BE2C (cell line): ENCODE measurements around the gene SIPA1L3.

Experiments
- DNase-seq: peaks from one replicate; pipeline ENCODE4 v3.0.0-alpha.2; 2020
- H3K27me3 ChIP-seq: fragments of 250-450 bp; sonication (Bioruptor Pico); 2 replicates; pipeline ENCODE4 v1.5.1; 2020; ENCODE audit warnings: mild to moderate bottlenecking
- H3K36me3 ChIP-seq: fragments of 250-450 bp; sonication (Bioruptor Pico); 2 replicates; pipeline ENCODE4 v1.5.1; 2020; ENCODE audit warnings: mild to moderate bottlenecking
- H3K4me1 ChIP-seq: fragments of 250-450 bp; sonication (Bioruptor Pico); 2 replicates; pipeline ENCODE4 v1.5.1; 2020
- H3K4me3 ChIP-seq: 2 replicates; pipeline ENCODE4 v1.5.1; 2011; ENCODE audit warnings: low read depth, low read length
- H3K9me3 ChIP-seq: fragments of 250-450 bp; sonication (Bioruptor Pico); 2 replicates; pipeline ENCODE4 v1.5.1; 2020
- TF ChIP-seq, protein P1 (sequence below): IDR thresholded peaks from 2 replicates; pipeline ENCODE4 v1.5.1; 2012; ENCODE audit warnings: mild to moderate bottlenecking, low read depth, low read length

SIPA1L3 gene

DNA sequence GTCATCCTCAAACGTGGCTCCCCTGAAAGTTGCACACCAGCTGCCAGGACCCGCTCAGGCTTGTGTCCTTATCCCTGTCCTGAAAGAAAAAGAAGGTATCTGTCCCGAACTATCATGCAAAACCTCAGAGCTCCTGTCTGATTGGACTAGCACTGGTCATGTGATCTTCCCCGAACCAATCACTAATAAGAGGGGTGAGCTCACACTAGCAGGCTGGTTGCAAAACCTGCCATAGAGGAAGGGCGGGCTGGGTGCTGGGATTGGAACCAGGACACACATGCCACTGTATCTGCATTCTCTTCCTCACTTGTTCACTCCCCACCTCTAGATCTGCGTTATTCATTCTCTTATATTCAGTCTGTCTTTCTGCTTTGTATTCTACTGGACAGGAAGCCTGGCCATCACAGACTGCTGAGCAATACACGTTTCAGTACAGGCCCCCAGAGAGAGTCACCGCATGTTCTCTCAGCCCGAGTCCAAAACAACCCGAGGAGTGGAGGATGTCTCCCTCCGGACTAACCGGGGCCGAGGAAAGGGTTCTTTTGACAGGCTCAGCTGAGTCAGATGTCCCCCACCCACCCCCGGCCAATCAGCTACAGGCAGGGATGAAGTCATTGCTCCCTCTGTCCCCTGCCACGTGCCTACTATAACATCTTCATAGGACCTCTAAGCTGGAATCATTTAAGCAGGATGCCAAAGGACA, 97.7 kb downstream of the SIPA1L3 start:
- Histone ChIP-seq H3K36me3 (peaks cover 3% of the 10 kb centered on the region; the same call in 1 of the 2 replicates), H3K4me3 (peak overlapping the region; percentile 61), H3K27me3 (no peaks in the 10 kb centered on the region), H3K9me3 (no peaks in the 10 kb centered on the region), H3K4me1 (peaks cover 16% of the 10 kb centered on the region)
- peak; percentile 92 for DNase-seq
- TF ChIP-seq, protein P1, sequence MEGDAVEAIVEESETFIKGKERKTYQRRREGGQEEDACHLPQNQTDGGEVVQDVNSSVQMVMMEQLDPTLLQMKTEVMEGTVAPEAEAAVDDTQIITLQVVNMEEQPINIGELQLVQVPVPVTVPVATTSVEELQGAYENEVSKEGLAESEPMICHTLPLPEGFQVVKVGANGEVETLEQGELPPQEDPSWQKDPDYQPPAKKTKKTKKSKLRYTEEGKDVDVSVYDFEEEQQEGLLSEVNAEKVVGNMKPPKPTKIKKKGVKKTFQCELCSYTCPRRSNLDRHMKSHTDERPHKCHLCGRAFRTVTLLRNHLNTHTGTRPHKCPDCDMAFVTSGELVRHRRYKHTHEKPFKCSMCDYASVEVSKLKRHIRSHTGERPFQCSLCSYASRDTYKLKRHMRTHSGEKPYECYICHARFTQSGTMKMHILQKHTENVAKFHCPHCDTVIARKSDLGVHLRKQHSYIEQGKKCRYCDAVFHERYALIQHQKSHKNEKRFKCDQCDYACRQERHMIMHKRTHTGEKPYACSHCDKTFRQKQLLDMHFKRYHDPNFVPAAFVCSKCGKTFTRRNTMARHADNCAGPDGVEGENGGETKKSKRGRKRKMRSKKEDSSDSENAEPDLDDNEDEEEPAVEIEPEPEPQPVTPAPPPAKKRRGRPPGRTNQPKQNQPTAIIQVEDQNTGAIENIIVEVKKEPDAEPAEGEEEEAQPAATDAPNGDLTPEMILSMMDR = no peak

DNA sequence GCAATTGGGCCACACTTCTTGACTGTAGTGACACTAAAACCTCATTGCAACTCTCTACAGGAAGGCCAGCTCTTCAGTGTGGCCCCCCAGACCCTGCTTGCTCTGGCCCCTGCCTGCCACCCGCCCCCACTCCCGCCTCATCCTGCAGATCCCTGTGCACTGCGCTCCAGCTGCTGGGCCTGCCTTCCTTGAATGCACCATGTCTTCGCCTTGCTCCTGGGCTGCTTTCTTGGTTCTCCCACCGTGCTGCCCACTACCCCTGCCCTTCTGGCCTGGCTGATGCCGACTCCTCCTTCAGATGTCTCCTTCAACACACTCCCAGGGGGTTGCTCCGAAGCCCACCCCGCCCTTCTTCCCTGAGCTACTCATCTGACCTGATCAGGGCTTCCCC, 98.2 kb downstream of the SIPA1L3 start:
- peaks cover 16% of the 10 kb centered on the region for H3K4me1 ChIP-seq
- TF ChIP-seq, protein P1 = no peak
- no peaks in the 10 kb centered on the region for H3K27me3 ChIP-seq
- no peak overlapping the region for H3K4me3 ChIP-seq
- no peaks in the 10 kb centered on the region for H3K9me3 ChIP-seq
- peaks cover 3% of the 10 kb centered on the region; the same call in 1 of the 2 replicates for H3K36me3 ChIP-seq
- DNase-seq = no peak

- no peaks in the 10 kb centered on the region for H3K9me3 ChIP-seq
- peaks cover 16% of the 10 kb centered on the region for H3K4me1 ChIP-seq
- DNase-seq = no peak
- H3K36me3 ChIP-seq = peaks cover 3% of the 10 kb centered on the region; the same call in 1 of the 2 replicates
- no peak overlapping the region for H3K4me3 ChIP-seq
- TF ChIP-seq, protein P1 = no peak
- H3K27me3 ChIP-seq = no peaks in the 10 kb centered on the region
Measured at GRCh38 chr19:38006361-38007045, 99.5 kb downstream of the SIPA1L3 start.

- H3K27me3 ChIP-seq = no peaks in the 10 kb centered on the region
- TF ChIP-seq, protein P1 = no peak
- no peak overlapping the region for H3K4me3 ChIP-seq
- no peaks in the 10 kb centered on the region for H3K9me3 ChIP-seq
- H3K4me1 ChIP-seq = peaks cover 9% of the 10 kb centered on the region
- no peak for DNase-seq
- peaks cover 3% of the 10 kb centered on the region; the same call in 1 of the 2 replicates for H3K36me3 ChIP-seq
Measured at GRCh38 chr19:38009650-38010242, 102.7 kb downstream of the SIPA1L3 start.

DNA sequence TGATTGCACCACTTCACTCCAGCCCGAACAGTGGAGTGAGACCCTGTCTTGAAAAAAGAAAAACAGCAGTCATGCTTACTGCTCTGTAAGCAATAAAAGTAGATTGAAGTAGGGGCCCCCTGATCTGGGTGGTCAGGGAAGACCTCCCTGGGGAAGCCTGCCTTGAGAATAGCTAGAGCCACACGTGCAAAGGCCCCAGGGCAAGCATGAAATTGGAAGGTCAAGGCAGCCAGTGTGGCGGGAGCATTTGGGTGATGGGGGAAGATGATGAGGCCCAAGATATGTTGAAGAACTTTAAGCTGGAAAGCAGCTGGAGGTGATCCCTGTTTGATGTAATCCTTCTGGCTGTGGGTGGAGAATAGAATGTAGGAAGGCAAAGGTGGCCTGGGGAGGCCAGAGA, 104.4 kb downstream of the SIPA1L3 start:
- no peaks in the 10 kb centered on the region for H3K27me3 ChIP-seq
- no peaks in the 10 kb centered on the region for H3K9me3 ChIP-seq
- H3K36me3 ChIP-seq = no peaks in the 10 kb centered on the region
- TF ChIP-seq, protein P1 = no peak
- no peak for DNase-seq
- H3K4me3 ChIP-seq = no peak overlapping the region
- H3K4me1 ChIP-seq = no peaks in the 10 kb centered on the region

DNA sequence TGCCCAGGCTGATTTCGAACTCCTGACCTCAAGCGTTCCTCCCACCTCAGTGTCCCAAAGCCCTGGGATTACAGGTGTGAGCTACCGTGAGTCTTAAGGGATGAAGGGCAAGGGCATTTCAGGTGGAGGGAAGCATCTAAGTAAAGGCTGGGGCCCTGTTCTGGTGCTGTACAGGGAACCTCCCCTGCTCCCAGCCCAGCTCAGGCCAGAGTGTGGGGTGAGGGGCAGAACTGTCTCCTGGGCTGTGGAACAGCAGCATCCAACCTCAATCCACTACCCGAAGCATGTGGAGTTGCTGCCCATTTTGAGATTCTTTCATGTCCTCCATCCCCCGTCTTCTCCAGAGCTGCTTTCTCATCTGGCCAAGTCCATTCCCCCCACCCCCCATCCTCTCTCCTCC, 105.3 kb downstream of the SIPA1L3 start:
- no peak for DNase-seq
- no peaks in the 10 kb centered on the region for H3K27me3 ChIP-seq

More for the DNA sequence above, 105.3 kb downstream of the SIPA1L3 start:
- no peak overlapping the region for H3K4me3 ChIP-seq
- H3K4me1 ChIP-seq = no peaks in the 10 kb centered on the region
- TF ChIP-seq, protein P1 = no peak
- no peaks in the 10 kb centered on the region for H3K36me3 ChIP-seq
- no peaks in the 10 kb centered on the region for H3K9me3 ChIP-seq
